22Rv1 (cell line): ENCODE results near the gene PRRT3.

Source experiments
- CTCF ChIP-seq: fragments of 450-650 bp; IDR thresholded peaks from 2 replicates; pipeline ENCODE4 v1.5.1; 2017; ENCODE audit warnings: mild to moderate bottlenecking
- ZFX ChIP-seq: fragments of 450-650 bp; IDR thresholded peaks from 2 replicates; pipeline ENCODE4 v1.6.1; 2017; ENCODE audit warnings: antibody characterized with exemption, borderline replicate concordance

- TF ChIP-seq CTCF (no peak), ZFX (no peak)
Observed at GRCh38 chr3:9949626-9950025, 2.6 kb downstream of the PRRT3 start.
